ENCODE results near the gene SORCS2. TPM values are rescaled to one million over a fixed set of nuclear protein-coding genes. Genes with fewer than 3 reads are reported as not detected.
A peak's percentile ranks its signal among the peaks of the same experiment; 100 is the strongest.

Gene SORCS2
- under 1 TPM; 0.07 to 0.15 TPM for total RNA-seq

DNA sequence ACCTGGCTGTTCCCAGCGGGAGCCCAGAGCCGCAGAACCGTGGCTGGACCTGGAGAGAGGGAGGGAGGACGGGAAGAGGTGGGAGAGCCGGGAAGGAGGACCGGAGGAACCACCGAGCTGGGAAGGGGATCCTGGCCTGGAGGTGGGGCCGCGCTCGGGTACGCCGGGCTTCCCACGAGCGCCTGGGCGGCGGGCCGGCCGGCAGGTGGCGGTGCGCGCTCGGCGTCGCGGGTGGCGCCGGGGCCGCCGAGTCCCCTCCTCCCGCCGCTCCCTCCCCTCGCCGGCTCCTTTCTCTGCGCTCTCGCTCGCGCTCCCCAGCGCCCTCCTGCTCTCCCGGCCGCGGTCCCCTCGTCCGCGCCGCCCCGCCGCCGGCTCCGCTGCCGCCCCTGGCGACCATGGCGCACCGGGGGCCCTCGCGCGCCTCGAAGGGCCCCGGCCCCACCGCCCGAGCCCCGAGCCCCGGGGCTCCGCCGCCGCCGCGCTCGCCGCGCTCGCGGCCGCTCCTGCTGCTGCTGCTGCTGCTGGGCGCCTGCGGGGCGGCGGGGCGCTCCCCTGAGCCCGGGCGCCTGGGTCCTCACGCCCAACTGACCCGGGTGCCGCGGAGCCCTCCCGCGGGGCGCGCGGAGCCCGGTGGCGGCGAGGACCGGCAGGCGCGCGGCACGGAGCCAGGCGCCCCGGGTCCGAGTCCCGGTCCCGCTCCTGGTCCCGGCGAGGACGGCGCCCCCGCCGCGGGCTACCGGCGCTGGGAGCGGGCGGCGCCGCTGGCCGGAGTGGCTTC lies at the start of gene SORCS2:
TSS of gene SORCS2 (plus strand) at position 287 of the 778 bp plus-strand sequence.
- peaks cover 1% of the 10 kb centered on the region for H3K4me1 Mint-ChIP-seq (ENCODE audit: low read depth)
- peak within 1 kb of the TSS; percentile 4 for H3K4me3 Mint-ChIP-seq
- CTCF ChIA-PET, result interaction anchor here (0.7 to 1.2 kb wide), 4 partner anchors 102 to 606 kb away, joined by 3 to 5 read pairs (median 4); no protein-coding TSS in a partner anchor
- peaks cover 42% of the 10 kb centered on the region for H3K27me3 Mint-ChIP-seq (ENCODE audit: low read depth)
- DNase-seq, result peak; percentile 40
- no peaks in the 10 kb centered on the region for H3K36me3 Mint-ChIP-seq (ENCODE audit: low read depth)
- intact Hi-C loops (cut with micrococcal nuclease), result loop anchor here (1.0 to 5.0 kb wide), 3 partner anchors 144 to 794 kb away; no protein-coding TSS in a partner anchor
- no peaks in the 10 kb centered on the region for H3K9me3 Mint-ChIP-seq
- H3K27ac Mint-ChIP-seq, result no peak within 1 kb of the TSS

DNA sequence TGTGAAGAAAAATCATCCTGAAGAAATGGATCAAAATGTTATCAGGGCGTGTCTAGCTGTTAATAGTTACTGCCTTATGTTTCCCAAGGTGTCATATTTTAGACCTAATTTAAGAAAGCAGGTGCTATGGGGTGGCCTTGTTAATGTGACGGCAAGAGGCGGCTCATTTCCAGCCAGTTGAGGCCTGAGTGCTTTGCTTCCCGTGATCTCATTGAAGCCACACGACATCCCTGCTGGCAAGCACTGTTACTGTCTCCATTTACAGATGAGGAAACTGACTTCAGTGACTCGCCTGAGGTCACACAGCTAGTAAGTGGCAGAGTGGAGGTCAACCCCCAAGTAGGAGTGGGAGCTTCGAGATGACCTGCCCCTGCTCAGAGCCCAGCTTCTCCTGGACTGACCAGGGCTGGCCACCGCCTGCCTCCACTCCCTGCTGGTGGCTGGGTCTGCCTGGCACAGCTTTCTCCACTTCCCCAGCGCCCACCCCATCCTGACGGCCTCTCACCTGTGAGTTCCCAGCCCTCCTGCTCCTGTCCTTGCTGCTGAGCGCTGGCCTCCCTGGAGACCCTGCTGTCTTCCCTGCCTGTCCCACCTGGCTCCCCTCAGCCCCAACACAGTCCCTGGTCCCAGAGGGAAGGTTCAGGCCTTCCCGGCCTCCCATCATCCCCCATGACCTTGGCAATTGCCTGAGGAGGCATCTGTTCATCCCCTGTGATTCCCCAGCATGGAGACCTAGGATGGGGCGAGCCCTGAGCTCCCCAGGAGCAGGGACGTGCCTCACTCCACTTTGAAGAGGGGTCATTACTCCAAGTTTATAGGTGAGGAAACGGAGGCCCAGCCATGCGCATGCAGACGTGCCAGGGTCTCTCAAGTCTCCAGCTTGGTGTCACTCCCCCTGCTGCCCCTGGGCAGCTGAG lies 47.7 kb upstream of the SORCS2 start:
- no peaks in the 10 kb centered on the region for H3K36me3 Mint-ChIP-seq (ENCODE audit: low read depth)
- DNase-seq, result no peak
- H3K27ac Mint-ChIP-seq, result no peak overlapping the region
- CTCF ChIA-PET, result no interaction called here
- no peaks in the 10 kb centered on the region for H3K9me3 Mint-ChIP-seq
- H3K27me3 Mint-ChIP-seq (ENCODE audit: low read depth), result peaks cover 7% of the 10 kb centered on the region
- H3K4me1 Mint-ChIP-seq (ENCODE audit: low read depth), result no peaks in the 10 kb centered on the region
- intact Hi-C loops (cut with micrococcal nuclease), result no loop called here
- H3K4me3 Mint-ChIP-seq, result no peak overlapping the region

DNA sequence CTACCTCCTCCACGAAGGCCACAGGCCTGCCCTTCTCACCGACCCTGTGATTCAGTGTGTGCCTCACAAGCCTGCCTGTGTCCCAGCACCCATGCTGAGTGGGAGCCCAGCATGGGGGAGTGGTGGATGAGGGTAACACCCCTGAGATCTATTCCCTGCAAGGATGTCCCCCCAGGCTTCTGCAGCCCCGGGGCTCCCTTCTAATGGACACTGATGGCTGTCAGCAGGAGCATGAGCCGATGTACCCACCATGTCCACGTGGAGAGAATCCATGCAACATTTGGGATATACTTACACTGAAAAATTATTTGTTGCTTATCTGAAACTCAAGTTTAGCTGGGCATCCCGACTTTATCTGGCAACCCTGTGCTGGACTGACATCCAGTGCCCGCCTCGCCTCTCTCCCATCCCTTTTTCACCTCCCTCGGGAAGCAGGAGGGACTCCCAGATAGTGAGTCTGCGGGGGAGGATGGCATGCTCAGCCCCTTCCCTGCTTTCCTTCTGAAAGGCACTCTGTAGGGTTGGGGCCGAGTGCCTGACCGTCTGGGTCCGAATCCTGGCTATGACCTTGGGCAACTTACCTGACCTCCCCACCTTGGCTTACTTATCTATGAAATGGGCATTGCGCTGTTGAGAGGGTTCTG lies 46.9 kb upstream of the SORCS2 start:
- no peaks in the 10 kb centered on the region for H3K36me3 Mint-ChIP-seq (ENCODE audit: low read depth)
- no peak overlapping the region for H3K4me3 Mint-ChIP-seq
- no peak for DNase-seq
- H3K27ac Mint-ChIP-seq, result no peak overlapping the region
- intact Hi-C loops (cut with micrococcal nuclease), result no loop called here
- H3K27me3 Mint-ChIP-seq (ENCODE audit: low read depth), result peaks cover 6% of the 10 kb centered on the region
- CTCF ChIA-PET, result interaction anchor here (1.1 kb wide), 1 partner anchor 26 kb away, joined by 3 read pairs; no protein-coding TSS in a partner anchor
- no peaks in the 10 kb centered on the region for H3K4me1 Mint-ChIP-seq (ENCODE audit: low read depth)
- no peaks in the 10 kb centered on the region for H3K9me3 Mint-ChIP-seq

DNA sequence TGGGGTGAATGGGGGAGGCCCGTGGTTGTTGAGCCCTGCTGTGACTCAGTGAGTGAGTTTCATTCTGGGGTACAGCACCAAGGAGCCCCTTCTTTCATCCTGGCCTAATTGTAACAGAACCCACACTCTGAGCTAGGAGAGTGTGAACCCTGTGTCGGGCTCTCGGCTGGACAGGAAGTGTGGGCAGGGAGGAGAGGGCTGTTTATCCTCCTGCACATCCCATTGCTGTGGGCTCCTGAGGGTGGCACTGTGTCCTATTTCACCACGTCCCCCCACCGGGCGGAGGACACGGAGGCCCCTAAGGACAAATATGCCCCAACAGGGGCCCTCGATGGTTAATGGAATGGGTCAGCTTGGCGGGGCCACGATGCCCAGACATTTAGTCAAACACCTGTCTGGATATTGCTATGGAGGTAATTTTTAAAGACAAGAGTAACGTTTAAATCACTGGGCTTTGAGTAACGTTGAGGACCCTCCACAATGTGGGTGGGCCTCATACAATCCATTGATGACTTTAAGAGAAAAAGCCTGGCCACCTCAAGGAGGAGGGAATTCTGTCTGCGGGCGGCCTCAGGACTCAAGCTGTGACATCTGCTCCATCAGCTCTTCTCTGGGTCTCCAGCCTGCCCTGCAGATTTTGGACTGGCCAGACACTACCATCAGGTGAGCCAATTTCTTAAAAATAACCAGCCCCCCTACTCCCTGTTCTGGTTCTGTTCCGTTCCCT lies 46.1 kb upstream of the SORCS2 start:
- H3K27me3 Mint-ChIP-seq (ENCODE audit: low read depth), result peaks cover 6% of the 10 kb centered on the region
- no peaks in the 10 kb centered on the region for H3K9me3 Mint-ChIP-seq
- H3K4me1 Mint-ChIP-seq (ENCODE audit: low read depth), result no peaks in the 10 kb centered on the region
- no peak for DNase-seq
- no peak overlapping the region for H3K4me3 Mint-ChIP-seq
- H3K36me3 Mint-ChIP-seq (ENCODE audit: low read depth), result no peaks in the 10 kb centered on the region
- H3K27ac Mint-ChIP-seq, result no peak overlapping the region
- CTCF ChIA-PET, result interaction anchor here (1.1 kb wide), 1 partner anchor 25 kb away, joined by 3 read pairs; no protein-coding TSS in a partner anchor
- intact Hi-C loops (cut with micrococcal nuclease), result no loop called here

DNA sequence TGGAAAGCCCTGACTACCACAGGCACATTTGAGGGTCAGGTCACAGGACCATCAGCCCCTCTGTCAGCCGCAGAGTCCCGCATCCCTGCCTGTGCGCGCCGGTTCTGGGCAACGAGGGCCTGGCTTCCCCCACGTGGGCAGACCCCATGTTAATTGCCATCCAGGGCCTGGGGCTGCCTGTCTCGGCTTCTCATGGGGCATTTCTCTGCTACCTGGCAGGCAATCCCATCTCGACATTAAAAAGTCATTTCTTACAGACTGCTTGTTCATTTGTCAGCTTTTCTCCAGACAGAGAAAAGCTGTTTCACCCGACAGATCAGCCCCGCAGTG lies 45.6 kb upstream of the SORCS2 start:
- intact Hi-C loops (cut with micrococcal nuclease), result no loop called here
- H3K4me1 Mint-ChIP-seq (ENCODE audit: low read depth), result no peaks in the 10 kb centered on the region
- H3K27ac Mint-ChIP-seq, result no peak overlapping the region
- CTCF ChIA-PET, result no interaction called here
- DNase-seq, result no peak
- no peak overlapping the region for H3K4me3 Mint-ChIP-seq
- no peaks in the 10 kb centered on the region for H3K36me3 Mint-ChIP-seq (ENCODE audit: low read depth)
- no peaks in the 10 kb centered on the region for H3K9me3 Mint-ChIP-seq
- peaks cover 6% of the 10 kb centered on the region for H3K27me3 Mint-ChIP-seq (ENCODE audit: low read depth)

DNA sequence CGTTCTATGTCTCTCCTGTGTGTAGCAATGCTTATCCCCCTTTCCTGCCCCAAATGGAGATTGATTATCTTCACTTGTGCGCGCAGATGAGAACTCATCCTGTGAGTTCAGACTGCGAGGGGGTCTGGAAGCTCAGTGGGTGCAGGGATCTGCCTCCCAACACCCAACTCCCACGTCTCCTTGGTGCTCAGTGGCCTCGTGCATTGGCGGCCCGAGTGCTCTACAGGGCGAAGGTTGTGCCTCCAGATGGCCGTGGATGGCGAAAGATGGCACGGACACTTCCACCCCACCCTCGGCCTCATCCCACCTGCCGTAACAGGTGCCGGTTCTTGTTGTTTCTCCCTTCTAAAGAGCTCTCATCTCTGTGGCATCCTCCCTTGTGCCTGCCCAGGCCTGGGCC lies 45.1 kb upstream of the SORCS2 start:
- no peaks in the 10 kb centered on the region for H3K36me3 Mint-ChIP-seq (ENCODE audit: low read depth)
- CTCF ChIA-PET, result no interaction called here
- peaks cover 6% of the 10 kb centered on the region for H3K27me3 Mint-ChIP-seq (ENCODE audit: low read depth)
- no peaks in the 10 kb centered on the region for H3K9me3 Mint-ChIP-seq
- H3K4me3 Mint-ChIP-seq, result no peak overlapping the region
- no peak for DNase-seq
- intact Hi-C loops (cut with micrococcal nuclease), result no loop called here
- no peak overlapping the region for H3K27ac Mint-ChIP-seq
- no peaks in the 10 kb centered on the region for H3K4me1 Mint-ChIP-seq (ENCODE audit: low read depth)

DNA sequence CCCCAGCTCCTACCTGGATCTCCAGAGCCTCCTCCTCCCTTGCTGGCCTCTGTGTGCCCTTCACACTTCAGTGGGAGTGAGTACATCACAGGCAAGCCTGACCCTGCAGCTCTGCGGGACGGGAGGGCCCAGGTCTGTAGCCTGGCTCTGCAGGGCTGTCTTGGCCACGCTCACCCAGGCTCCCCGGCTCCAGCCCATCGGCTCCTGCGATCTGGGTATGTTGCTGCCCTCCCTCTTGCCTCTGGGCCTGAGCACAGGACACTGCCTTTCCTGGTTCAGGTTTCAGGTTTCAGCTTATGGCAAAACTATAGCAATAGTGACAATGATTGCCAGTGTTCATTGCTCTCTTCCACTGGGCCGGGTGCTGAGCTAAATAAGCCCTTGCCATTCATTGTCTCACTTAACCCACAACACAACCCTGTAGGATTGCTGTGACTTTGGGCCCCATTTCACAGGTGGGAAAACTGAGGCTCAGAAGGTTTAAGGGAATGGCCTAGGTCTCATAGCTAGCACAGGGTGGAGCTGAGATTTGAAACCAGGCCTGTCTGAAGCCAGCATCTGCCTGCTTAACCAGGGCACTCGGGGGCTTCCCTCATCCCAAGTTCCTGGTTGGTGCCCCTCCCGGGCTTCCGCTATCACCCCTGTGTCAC lies 44.6 kb upstream of the SORCS2 start:
- Mint-ChIP-seq H3K4me3 (no peak overlapping the region), H3K9me3 (no peaks in the 10 kb centered on the region), H3K4me1 (ENCODE audit: low read depth) (no peaks in the 10 kb centered on the region), H3K27ac (no peak overlapping the region), H3K27me3 (ENCODE audit: low read depth) (peaks cover 6% of the 10 kb centered on the region), H3K36me3 (ENCODE audit: low read depth) (no peaks in the 10 kb centered on the region)
- CTCF ChIA-PET, result no interaction called here
- DNase-seq, result no peak
- intact Hi-C loops (cut with micrococcal nuclease), result no loop called here

DNA sequence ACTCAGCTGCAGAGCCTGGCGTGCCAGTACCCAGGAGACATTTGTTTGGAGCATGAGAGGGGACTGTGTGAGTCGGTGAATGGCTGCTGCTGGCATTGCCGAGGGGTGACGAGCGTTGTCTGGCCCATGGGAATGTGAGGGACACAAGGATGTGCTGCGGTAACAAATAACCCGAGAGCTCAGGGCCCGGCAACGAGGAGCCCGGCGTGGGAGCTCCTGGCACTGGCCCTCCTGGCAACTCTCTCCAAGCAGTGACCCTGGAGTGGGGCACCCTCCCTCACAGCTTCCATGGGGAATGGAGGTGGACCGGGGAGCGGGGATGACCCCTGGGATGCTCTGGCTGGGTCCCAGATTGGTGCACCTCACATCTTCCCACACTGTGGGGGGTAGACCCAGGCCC lies 44.0 kb upstream of the SORCS2 start:
- Mint-ChIP-seq H3K36me3 (ENCODE audit: low read depth) (no peaks in the 10 kb centered on the region), H3K27ac (no peak overlapping the region), H3K9me3 (no peaks in the 10 kb centered on the region), H3K4me3 (no peak overlapping the region), H3K27me3 (ENCODE audit: low read depth) (peaks cover 3% of the 10 kb centered on the region), H3K4me1 (ENCODE audit: low read depth) (no peaks in the 10 kb centered on the region)
- DNase-seq, result no peak
- intact Hi-C loops (cut with micrococcal nuclease), result no loop called here
- CTCF ChIA-PET, result no interaction called here

DNA sequence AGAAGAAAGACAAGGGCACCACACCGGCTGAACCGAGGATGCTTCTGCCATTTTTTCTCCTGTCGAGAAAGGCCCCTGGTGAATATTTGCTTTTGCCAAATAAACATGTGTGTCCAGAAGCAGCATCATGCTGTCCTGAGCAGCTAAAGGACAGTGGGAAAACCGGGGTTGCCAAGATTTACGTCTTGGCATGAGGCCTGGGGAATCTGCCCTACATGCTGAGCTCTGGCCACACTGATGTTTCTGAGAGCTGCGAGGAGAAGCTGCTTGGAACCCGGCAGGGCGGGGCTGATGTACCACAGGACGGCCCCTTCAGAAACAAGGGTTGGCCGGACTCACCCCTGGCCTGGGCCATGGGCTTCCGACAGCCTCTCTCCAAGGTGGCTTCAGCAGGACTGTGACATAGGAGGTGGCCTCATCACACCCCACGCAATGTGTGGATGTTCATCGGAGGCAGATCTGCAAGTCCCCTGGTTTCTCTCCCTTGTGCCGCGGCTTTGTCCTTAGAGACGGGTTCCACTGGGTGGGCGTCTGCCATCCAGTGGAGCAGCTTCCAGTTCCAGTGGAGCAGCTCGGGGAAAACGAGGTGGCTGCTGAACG lies 42.2 kb upstream of the SORCS2 start:
- CTCF ChIA-PET, result no interaction called here
- H3K36me3 Mint-ChIP-seq (ENCODE audit: low read depth), result no peaks in the 10 kb centered on the region

DNA sequence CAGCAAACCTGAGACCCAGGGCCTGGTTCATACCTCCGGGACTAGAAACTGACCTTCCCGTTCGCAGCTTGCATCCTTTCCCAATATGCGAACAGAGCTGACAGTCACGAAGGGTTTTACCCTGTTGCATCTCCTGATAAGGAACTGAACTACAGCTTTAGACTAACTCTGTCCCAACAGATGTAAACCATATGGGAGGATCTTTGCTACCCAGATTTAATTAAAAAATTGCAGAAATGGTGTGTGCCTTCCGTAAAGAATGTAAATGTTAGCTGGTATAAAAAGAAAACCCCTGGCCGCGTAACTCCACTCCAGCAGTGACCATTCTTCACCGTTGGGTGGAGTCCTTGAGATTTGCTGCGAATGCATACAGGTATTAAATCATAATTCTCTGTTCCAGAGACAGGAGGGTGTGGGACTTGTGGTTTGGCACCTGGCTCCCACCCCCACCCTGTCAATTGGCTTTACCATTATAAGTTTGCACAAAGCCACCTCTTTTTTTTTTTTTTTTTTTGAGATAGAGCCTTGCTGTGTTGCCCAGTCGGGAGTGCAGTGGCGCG lies 40.6 kb upstream of the SORCS2 start:
- CTCF ChIA-PET, result no interaction called here
- peaks cover 13% of the 10 kb centered on the region for H3K27me3 Mint-ChIP-seq (ENCODE audit: low read depth)
- no peaks in the 10 kb centered on the region for H3K4me1 Mint-ChIP-seq (ENCODE audit: low read depth)
- H3K4me3 Mint-ChIP-seq, result no peak overlapping the region
- intact Hi-C loops (cut with micrococcal nuclease), result no loop called here
- DNase-seq, result no peak
- H3K36me3 Mint-ChIP-seq (ENCODE audit: low read depth), result no peaks in the 10 kb centered on the region
- H3K9me3 Mint-ChIP-seq, result no peaks in the 10 kb centered on the region
- H3K27ac Mint-ChIP-seq, result no peak overlapping the region

More for the DNA sequence above, 42.2 kb upstream of the SORCS2 start:
- no peak for DNase-seq
- no peak overlapping the region for H3K4me3 Mint-ChIP-seq
- H3K9me3 Mint-ChIP-seq, result no peaks in the 10 kb centered on the region
- peaks cover 5% of the 10 kb centered on the region for H3K27me3 Mint-ChIP-seq (ENCODE audit: low read depth)
- H3K27ac Mint-ChIP-seq, result no peak overlapping the region
- H3K4me1 Mint-ChIP-seq (ENCODE audit: low read depth), result no peaks in the 10 kb centered on the region
- intact Hi-C loops (cut with micrococcal nuclease), result no loop called here

DNA sequence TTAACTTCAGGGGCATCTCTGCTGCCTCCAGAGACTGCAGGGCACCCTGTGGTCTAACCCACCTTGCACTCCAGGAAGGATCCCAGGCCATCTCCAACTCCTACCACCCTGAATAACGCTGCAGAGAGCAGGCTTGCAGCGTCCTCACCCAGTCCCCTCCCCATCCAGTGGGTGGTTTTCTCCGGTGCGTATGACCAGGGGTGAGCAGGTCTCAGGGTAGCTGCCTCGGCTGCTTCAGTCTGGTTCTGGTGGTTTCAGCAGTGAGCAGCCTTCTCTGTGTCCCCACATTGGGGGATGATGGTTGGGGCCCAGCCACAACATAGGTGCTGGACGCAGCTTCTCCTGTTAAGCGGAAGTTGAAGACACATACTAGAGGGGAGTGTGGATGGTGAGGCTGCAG lies 38.6 kb upstream of the SORCS2 start:
- H3K27ac Mint-ChIP-seq, result no peak overlapping the region
- H3K9me3 Mint-ChIP-seq, result no peaks in the 10 kb centered on the region
- no peaks in the 10 kb centered on the region for H3K4me1 Mint-ChIP-seq (ENCODE audit: low read depth)
- CTCF ChIA-PET, result no interaction called here
- no peak overlapping the region for H3K4me3 Mint-ChIP-seq
- intact Hi-C loops (cut with micrococcal nuclease), result no loop called here
- no peaks in the 10 kb centered on the region for H3K36me3 Mint-ChIP-seq (ENCODE audit: low read depth)
- peaks cover 13% of the 10 kb centered on the region for H3K27me3 Mint-ChIP-seq (ENCODE audit: low read depth)
- DNase-seq, result peak; percentile 1
